ENCODE results near the gene TDO2.

GRCh38 chr4:155960522-155960921 lies 57.0 kb downstream of the TDO2 start:
- TF ChIP-seq, protein P1, sequence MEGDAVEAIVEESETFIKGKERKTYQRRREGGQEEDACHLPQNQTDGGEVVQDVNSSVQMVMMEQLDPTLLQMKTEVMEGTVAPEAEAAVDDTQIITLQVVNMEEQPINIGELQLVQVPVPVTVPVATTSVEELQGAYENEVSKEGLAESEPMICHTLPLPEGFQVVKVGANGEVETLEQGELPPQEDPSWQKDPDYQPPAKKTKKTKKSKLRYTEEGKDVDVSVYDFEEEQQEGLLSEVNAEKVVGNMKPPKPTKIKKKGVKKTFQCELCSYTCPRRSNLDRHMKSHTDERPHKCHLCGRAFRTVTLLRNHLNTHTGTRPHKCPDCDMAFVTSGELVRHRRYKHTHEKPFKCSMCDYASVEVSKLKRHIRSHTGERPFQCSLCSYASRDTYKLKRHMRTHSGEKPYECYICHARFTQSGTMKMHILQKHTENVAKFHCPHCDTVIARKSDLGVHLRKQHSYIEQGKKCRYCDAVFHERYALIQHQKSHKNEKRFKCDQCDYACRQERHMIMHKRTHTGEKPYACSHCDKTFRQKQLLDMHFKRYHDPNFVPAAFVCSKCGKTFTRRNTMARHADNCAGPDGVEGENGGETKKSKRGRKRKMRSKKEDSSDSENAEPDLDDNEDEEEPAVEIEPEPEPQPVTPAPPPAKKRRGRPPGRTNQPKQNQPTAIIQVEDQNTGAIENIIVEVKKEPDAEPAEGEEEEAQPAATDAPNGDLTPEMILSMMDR (IDR thresholded peaks at IDR 0.05; ENCODE audit: low read depth, low read length), result no peak
- no peak for TF ChIP-seq EZH2phosphoT487 (IDR thresholded peaks at IDR 0.05; ENCODE audit: low read depth)
